Measurements from ENCODE around the gene NFS1.
"Not testable (repeated sequence)": the region's sequence is repeated elsewhere in the genome, so short reads cannot be mapped to it uniquely, and the experiment has no call there.

Gene NFS1

GRCh38 chr20:35699127-35699956, at the start of gene NFS1, which contains the start of gene ROMO1:
Gene NFS1, minus strand, starts transcription at chr20:35699352. Its CDS starts 64 bp downstream, at chr20:35699288.
Gene ROMO1, plus strand, starts transcription at chr20:35699405. Its CDS starts 228 bp downstream, at chr20:35699633.
- no peak for FAIRE-seq

GRCh38 chr20:35744492-35744841, 45.3 kb upstream of the NFS1 start:
- FAIRE-seq: not testable (repeated sequence)

GRCh38 chr20:35743693-35744491, 44.7 kb upstream of the NFS1 start:
- FAIRE-seq: no peak

- no peak for FAIRE-seq
These were observed 43.8 kb upstream of the NFS1 start for GRCh38 chr20:35742741-35743523.

GRCh38 chr20:35741892-35742740, 43.0 kb upstream of the NFS1 start, which contains the start of gene RBM39:
Gene RBM39, minus strand, starts transcription at chr20:35742260. Its CDS starts 1,386 bp downstream, at chr20:35740874.
- FAIRE-seq: peak; percentile 49

GRCh38 chr20:35739294-35740163, 40.4 kb upstream of the NFS1 start:
- FAIRE-seq: no peak

- FAIRE-seq: no peak
These were observed 39.4 kb upstream of the NFS1 start for GRCh38 chr20:35738410-35739179.

GRCh38 chr20:35737865-35738333, 38.7 kb upstream of the NFS1 start:
- FAIRE-seq: no peak

GRCh38 chr20:35735826-35736470, 36.8 kb upstream of the NFS1 start:
- no peak for FAIRE-seq

GRCh38 chr20:35734777-35735649, 35.9 kb upstream of the NFS1 start:
- FAIRE-seq: no peak

- no peak for FAIRE-seq
These were observed 35.2 kb upstream of the NFS1 start for GRCh38 chr20:35734374-35734773.

- no peak for FAIRE-seq
These were observed 33.5 kb upstream of the NFS1 start for GRCh38 chr20:35732644-35732982.

GRCh38 chr20:35731862-35732643, 32.9 kb upstream of the NFS1 start:
- FAIRE-seq: no peak

GRCh38 chr20:35731469-35731788, 32.3 kb upstream of the NFS1 start:
- no peak for FAIRE-seq

- FAIRE-seq: no peak
These were observed 31.7 kb upstream of the NFS1 start for GRCh38 chr20:35730583-35731468.

GRCh38 chr20:35729836-35730582, 30.9 kb upstream of the NFS1 start:
- no peak for FAIRE-seq
